AG04449 (cell line): ENCODE results near the gene SFN.

ENCODE experiments used
- CTCF ChIA-PET: fragments of 350-600 bp; formaldehyde crosslinking; extraction: SDS; loops from one replicate; lab custom pipeline; 2021; ENCODE audit warnings: antibody characterized with exemption; lab: Yijun Ruan, JAX
- POLR2A ChIA-PET: fragments of 400-600, 350-600 bp; formaldehyde crosslinking; extraction: SDS; loops from one replicate; lab custom pipeline; 2020; ENCODE audit warnings: antibody characterized with exemption, inconsistent platforms; lab: Yijun Ruan, JAX
- DNase-seq: peaks from one replicate; pipeline ENCODE4 v3.0.0-alpha.2; 2010; ENCODE audit warnings: low read depth, low spot score
- H3K4me3 ChIP-seq: 2 replicates; pipeline ENCODE4 v1.5.1; 2011; ENCODE audit warnings: low read depth, mild to moderate bottlenecking, control low read depth, low read length
- TF ChIP-seq, protein P1 (sequence below): IDR thresholded peaks from one replicate; pipeline ENCODE4 v1.5.1; 2011; ENCODE audit warnings: mild to moderate bottlenecking, moderate library complexity, low read length, control low read depth, inconsistent platforms; ENCODE audit not compliant: insufficient read depth; ENCODE audit errors: missing control alignments

SFN gene

DNA sequence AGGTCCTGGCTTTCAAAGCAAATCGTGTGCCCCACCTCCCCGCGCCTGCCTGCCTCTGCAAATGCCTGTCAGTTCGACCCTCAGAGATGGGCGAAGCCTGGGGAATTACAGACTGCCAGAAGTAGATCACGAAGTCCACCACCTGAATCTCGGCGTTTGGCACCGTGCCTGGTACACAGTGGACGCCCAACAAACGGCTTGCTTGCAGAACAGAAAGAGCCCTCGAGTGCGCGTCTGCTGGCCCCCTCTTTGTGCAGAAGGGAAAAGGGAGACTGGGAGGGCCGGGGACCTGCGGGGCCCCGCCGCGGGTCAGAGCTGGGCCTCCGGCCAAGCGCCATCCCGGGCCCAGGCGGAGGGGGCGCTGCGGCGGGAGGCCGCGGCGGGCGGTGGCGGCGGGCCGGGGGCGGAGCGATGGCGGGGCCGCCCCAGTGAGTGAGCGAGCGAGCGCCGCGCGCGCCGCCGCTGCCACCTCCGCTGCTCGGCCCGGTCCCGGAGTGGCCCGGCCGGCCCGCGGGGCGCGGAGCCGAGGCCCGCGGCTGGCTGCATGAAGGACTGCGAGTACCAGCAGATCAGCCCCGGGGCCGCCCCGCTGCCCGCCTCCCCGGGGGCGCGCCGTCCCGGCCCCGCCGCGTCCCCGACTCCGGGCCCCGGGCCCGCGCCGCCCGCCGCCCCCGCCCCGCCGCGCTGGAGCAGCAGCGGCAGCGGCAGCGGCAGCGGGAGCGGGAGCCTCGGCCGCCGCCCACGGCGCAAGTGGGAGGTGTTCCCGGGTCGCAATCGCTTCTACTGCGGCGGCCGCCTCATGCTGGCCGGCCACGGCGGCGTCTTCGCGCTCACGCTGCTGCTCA is 36.5 kb upstream of the SFN start, which contains the start of gene ZDHHC18:
TSS of gene ZDHHC18 (plus strand) at position 428 of the 845 bp plus-strand sequence. CDS start at position 545, 117 bp downstream.
- CTCF ChIA-PET: interaction anchor here (1.0 to 4.4 kb wide), 6 partner anchors 9 to 45 kb away, joined by 3 to 36 read pairs (median 4); no protein-coding TSS in a partner anchor
- TF ChIP-seq, protein P1, sequence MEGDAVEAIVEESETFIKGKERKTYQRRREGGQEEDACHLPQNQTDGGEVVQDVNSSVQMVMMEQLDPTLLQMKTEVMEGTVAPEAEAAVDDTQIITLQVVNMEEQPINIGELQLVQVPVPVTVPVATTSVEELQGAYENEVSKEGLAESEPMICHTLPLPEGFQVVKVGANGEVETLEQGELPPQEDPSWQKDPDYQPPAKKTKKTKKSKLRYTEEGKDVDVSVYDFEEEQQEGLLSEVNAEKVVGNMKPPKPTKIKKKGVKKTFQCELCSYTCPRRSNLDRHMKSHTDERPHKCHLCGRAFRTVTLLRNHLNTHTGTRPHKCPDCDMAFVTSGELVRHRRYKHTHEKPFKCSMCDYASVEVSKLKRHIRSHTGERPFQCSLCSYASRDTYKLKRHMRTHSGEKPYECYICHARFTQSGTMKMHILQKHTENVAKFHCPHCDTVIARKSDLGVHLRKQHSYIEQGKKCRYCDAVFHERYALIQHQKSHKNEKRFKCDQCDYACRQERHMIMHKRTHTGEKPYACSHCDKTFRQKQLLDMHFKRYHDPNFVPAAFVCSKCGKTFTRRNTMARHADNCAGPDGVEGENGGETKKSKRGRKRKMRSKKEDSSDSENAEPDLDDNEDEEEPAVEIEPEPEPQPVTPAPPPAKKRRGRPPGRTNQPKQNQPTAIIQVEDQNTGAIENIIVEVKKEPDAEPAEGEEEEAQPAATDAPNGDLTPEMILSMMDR: peak; percentile 52
- POLR2A ChIA-PET: interaction anchor here (1.2 kb wide), 1 partner anchor 39 kb away, joined by 3 read pairs; no protein-coding TSS in a partner anchor
- peak within 1 kb of the TSS; percentile 69 for H3K4me3 ChIP-seq
- DNase-seq: no peak

DNA sequence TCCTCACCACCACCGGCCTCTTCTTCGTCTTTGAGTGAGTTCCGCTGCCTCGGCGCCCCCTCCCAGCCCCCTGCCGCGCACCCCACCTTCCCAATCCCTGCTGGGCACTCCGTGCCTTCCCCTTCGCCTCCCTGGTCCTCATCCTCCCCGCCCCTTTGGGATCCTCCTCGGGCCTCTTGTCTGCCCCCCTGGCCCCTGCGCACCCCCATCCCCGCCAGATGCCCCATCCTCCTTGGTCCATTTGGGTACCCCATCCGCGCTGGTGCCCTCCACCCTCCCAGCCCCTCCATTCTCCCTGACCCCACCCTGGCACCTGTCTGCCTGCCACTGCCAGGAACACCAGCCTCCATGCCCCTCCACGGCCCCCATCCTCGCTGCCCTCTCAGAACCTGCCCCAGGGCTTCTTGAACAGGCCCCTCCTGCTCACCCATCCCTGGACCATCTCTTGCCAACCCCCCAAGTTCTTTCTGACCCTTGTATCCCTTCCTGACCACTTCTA is 35.8 kb upstream of the SFN start:
- CTCF ChIA-PET: interaction anchor here (2.3 kb wide), 1 partner anchor 224 kb away, joined by 15 read pairs; no protein-coding TSS in a partner anchor

DNA sequence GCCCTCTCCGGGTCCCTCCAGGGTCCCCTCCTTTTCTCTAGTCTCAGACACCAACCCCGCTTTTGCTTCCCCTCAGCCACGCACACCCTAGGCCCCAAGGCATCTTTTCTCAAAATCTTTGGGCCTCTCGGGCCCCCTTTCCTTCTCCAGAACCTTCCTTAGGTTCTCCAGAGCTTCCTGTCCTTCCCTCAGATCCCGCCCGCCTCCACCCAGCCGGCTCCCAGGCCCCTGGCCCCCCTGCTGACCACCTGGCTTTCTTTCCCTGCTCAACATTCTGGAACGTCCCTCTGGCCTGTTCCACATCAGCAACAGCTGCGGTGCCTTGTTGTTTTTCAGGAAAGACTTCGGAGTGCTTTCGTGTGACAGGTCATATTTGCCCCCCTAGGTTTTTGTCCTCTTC is 35.3 kb upstream of the SFN start:
- no peak for DNase-seq
- CTCF ChIA-PET: interaction anchor here (0.7 to 2.3 kb wide), 2 partner anchors 10 to 224 kb away, joined by 3 to 15 read pairs; no protein-coding TSS in a partner anchor
- peak overlapping the region; percentile 69 for H3K4me3 ChIP-seq
- TF ChIP-seq, protein P1: no peak
- POLR2A ChIA-PET: no interaction called here

More for the DNA sequence above, 35.8 kb upstream of the SFN start:
- DNase-seq: no peak
- POLR2A ChIA-PET: no interaction called here
- peak overlapping the region; percentile 69 for H3K4me3 ChIP-seq
- TF ChIP-seq, protein P1: no peak

DNA sequence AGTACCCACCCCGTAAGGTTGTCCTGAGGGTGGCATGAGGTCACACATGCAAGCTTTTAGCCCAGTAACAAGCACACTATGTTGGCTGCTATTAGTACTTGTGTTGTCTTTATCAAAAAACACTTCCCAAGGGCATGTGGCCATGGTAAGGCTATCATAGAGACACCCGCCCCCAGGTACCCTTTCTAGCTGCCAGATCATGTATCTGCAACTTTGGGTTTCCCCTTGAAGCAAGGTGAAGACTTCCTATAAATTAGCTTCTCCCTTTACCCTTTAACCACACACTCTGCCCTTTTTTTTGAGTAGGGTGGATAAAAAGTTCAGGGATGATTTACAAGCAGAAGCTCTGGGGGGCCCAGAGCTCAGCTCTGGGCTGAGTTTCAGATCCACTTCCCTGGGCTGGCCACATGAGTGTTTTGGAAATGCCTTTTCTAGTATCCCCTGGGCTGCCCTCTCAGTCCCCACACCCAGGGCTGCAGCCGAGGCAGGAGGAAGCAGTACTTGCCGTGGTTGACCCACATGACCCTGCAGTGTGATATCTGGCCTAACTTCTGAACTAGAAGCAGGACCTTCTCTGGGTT is 34.4 kb upstream of the SFN start:
- TF ChIP-seq, protein P1: no peak
- POLR2A ChIA-PET: no interaction called here
- CTCF ChIA-PET: interaction anchor here (0.6 to 2.3 kb wide), 2 partner anchors 60 to 225 kb away, joined by 3 to 15 read pairs; no protein-coding TSS in a partner anchor
- peak overlapping the region; percentile 12; the same call in 1 of the 2 replicates for H3K4me3 ChIP-seq
- DNase-seq: no peak

DNA sequence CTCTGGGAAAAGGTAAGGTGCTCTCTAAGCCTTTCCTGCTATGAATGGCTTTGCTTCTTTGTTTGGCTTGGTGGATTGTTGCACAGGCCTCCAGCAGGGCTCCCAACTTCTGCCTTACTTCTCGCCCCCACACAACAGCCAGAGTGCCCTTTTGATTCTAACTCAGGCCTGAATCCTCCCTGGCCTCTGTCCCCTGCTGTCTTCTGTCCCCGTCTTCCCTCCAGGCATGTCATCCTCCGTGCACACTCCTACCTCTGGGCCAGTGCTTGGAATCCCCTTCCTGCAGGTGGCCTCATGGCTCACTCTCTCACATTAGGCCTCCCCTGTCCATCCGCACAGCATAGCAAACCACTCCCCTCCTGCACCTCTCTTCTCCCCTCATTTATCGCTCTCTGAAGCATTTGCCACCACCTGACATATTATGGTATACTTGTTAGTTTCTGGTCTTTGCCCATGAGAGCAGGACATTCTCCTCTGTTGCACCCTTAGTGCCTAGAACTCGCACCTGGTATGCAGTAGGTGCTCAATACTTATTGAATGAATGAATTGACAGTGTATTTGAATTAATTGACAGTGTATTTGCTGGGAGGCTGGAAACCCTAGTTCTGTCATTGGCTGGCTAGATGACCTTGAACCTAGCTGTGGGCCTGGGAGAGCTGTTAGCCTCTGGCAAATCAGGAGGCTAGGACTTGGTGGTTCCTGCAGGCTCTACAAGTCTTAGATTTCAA is 33.6 kb upstream of the SFN start:
- POLR2A ChIA-PET: no interaction called here
- no peak for DNase-seq
- CTCF ChIA-PET: interaction anchor here (1.3 to 2.3 kb wide), 3 partner anchors 21 to 227 kb away, joined by 3 to 15 read pairs (median 10); no protein-coding TSS in a partner anchor
- TF ChIP-seq, protein P1: no peak
- H3K4me3 ChIP-seq: no peak overlapping the region
